ENCODE results near the gene TBC1D22B.

GRCh38 chr6:37282371-37282770 is 24.8 kb downstream of the TBC1D22B start:
- TF ChIP-seq, protein P1, sequence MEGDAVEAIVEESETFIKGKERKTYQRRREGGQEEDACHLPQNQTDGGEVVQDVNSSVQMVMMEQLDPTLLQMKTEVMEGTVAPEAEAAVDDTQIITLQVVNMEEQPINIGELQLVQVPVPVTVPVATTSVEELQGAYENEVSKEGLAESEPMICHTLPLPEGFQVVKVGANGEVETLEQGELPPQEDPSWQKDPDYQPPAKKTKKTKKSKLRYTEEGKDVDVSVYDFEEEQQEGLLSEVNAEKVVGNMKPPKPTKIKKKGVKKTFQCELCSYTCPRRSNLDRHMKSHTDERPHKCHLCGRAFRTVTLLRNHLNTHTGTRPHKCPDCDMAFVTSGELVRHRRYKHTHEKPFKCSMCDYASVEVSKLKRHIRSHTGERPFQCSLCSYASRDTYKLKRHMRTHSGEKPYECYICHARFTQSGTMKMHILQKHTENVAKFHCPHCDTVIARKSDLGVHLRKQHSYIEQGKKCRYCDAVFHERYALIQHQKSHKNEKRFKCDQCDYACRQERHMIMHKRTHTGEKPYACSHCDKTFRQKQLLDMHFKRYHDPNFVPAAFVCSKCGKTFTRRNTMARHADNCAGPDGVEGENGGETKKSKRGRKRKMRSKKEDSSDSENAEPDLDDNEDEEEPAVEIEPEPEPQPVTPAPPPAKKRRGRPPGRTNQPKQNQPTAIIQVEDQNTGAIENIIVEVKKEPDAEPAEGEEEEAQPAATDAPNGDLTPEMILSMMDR (IDR thresholded peaks at IDR 0.05; ENCODE audit: insufficient read depth, low read length, poor library complexity, severe bottlenecking): no peak
- TF ChIP-seq EZH2phosphoT487 (conservative IDR thresholded peaks at IDR 0.05; ENCODE audit: low read length): no peak

Data from SU-DHL-6 (cell line).